Measurements from ENCODE around the gene CLN6. TPM values are rescaled to one million over a fixed set of nuclear protein-coding genes. Genes with fewer than 3 reads are reported as not detected.
"Not testable (repeated sequence)": the region's sequence is repeated elsewhere in the genome, so short reads cannot be mapped to it uniquely, and the experiment has no call there.

The CLN6 gene
- total RNA-seq, 2 donors from 2014 or later = 38.0 to 55.1 TPM

DNA sequence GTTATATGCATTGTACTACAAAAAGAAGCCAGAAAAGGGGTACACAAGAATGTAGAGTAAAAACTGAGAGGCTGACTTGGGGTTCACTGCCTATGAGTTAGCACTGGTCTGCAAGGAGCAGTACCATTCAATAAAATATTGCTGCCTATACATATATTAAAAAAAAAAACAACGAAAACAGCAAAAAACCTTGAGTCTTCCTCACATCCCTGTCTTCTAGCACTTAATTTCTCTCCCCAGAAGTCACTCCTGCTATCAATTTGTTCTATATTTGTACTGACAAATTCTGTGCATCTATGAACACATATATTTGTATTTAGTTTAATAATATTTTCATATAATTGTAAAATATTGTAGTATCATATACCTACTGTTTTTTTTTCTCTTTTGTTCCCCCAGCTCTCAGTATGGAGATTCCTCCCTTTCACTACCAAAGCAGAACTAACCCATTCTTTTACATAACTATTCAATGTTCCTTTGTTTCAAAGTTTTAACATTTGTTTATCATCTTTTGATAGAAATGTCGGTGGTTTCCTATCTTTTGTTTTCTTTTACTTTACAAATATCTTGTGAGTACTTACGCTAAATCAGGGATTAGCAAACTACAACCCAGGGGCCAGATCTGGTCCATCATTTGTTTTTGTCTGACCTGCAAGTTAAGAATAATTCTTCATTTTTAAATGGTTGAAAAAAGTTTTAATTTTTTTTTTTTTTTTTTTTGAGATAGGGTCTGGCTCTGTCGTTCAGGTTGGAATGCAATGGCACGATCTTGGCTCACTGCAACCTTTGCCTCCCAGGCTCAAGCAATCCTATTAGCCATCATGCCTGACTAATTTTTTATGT is 33.2 kb upstream of the CLN6 start:
- DNase-seq (ENCODE audit: low spot score in 2 of 2) (no peak), ATAC-seq (no peak)
- Mint-ChIP-seq H3K9me3 (no peaks in the 10 kb centered on the region), H3K36me3 (no peaks in the 10 kb centered on the region), H3K27ac (no peak overlapping the region)

DNA sequence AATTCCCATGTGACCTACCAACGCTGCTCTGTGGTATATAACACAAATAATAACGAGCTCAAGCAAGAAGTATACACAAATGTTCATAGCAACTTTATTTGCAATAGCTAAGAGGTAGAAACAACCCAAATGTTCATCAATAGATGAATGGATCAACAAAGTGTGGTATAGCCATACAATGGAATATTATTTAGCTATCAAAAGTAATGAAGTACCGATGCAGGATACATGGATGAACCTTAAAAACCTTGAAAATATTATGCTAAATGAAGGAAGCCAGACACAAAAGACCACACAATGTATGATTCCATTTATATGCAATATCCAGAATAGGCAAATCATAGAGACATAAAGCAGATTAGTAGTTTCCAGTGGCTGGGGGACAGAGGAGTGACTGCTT is 32.5 kb upstream of the CLN6 start:
- ATAC-seq (no peak), DNase-seq (ENCODE audit: low spot score in 2 of 2) (no peak)
- Mint-ChIP-seq H3K9me3 (no peaks in the 10 kb centered on the region), H3K27ac (no peak overlapping the region), H3K36me3 (no peaks in the 10 kb centered on the region)

GRCh38 chr15:68261241-68261640 is 31.7 kb upstream of the CLN6 start:
- Mint-ChIP-seq H3K36me3 (no peaks in the 10 kb centered on the region), H3K27ac (no peak overlapping the region), H3K9me3 (no peaks in the 10 kb centered on the region)
- DNase-seq (ENCODE audit: low spot score in 2 of 2) (no peak), ATAC-seq (no peak)

DNA sequence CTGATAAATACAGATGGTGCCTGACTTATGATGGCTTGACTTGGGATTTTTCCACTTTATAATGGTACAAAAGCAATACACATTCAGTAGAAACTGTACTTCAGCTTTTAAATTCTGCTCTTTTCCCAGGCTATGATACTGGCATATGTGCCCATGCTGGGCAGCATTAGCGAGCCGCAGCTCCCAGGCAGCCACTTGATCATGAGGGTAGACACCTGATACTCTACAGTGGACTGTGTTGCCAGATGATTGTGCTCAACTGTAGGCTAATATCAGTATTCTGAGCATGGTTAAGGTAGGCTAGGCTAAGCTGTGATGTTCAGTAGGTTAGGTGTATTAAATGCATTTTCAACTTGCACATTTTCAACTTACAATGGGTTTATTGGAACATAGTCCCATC is 30.4 kb upstream of the CLN6 start:
- Mint-ChIP-seq H3K36me3 (no peaks in the 10 kb centered on the region), H3K27ac (no peak overlapping the region), H3K9me3 (no peaks in the 10 kb centered on the region)
- no peak for DNase-seq (ENCODE audit: low spot score in 2 of 2)
- no peak for ATAC-seq

DNA sequence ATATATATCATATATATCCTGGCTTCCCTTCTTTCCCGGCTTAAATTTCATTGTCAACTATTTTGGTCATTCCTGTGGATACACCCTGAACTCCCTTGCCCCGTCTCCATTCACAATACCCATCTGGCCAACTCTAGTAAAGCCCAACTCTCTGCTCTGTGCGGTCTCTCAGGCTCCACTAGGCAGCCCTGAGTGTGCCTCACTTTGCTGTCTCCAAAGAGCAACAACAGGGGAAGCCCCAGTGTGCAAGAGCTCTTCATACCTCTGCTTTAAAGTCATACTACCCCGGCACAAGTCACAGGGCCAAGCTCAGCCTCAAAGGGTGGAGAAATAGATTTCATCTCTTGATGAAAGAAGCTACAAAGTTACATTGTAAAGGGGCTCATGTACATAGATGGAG is 29.2 kb upstream of the CLN6 start:
- peak; percentile 68 to 80 for ATAC-seq
- no peak for DNase-seq (ENCODE audit: low spot score in 2 of 2)
- H3K27ac Mint-ChIP-seq = no peak overlapping the region
- no peaks in the 10 kb centered on the region for H3K9me3 Mint-ChIP-seq
- H3K36me3 Mint-ChIP-seq = no peaks in the 10 kb centered on the region

DNA sequence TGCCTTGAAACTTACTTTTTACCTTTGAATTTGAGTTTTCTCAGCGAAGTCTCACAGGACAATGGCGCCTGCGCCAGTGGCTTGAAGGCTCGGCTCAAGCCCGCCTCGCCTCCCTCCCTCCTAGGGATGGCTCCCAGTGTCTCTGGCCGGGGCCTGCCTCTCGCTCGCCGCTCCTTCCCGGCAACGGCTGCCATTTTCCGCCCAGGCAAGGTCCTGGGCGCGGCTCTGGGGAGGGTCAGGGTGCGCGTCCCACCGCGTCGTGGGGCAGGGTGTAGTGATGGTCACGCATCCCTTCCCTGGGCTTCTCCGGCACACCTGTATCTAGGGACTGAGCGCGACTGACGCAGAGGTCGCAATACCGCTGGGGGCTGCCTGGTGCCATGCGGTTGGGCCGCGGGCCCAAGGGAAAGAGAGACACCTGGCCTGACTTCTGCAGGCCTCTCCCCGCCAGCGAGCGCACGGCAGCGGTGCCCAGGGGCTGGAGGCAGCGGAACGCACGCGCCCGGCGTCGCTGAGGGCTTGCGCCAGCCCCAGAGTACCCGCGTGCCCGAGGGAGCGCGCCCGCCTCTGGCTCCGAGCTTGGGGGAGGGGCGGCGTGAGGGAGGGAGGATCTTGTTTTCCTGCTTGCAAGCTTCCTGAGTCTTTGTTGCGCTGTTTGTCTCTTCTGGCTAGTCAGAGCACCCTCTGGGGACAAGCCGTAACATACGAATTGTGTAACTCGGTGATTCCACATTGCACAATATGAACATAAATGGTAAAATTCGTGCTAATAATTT is 27.3 kb upstream of the CLN6 start:
- peak; percentile 79 to 83 for ATAC-seq
- Mint-ChIP-seq H3K36me3 (no peaks in the 10 kb centered on the region), H3K9me3 (no peaks in the 10 kb centered on the region), H3K27ac (peak overlapping the region in 1 of 2 donors; percentile 87)
- peak; percentile 68 to 71 for DNase-seq (ENCODE audit: low spot score in 2 of 2)

GRCh38 chr15:68252925-68253534 is 23.5 kb upstream of the CLN6 start:
- ATAC-seq (peak; percentile 56), DNase-seq (ENCODE audit: low spot score in 2 of 2) (no peak)
- Mint-ChIP-seq H3K36me3 (no peaks in the 10 kb centered on the region), H3K27ac (no peak overlapping the region), H3K9me3 (no peaks in the 10 kb centered on the region)

- ATAC-seq (no peak), DNase-seq (ENCODE audit: low spot score in 2 of 2) (no peak)
- peaks cover 6 to 7% of the 10 kb centered on the region in 2 donors for H3K36me3 Mint-ChIP-seq
- H3K27ac Mint-ChIP-seq = no peak overlapping the region
- H3K9me3 Mint-ChIP-seq = no peaks in the 10 kb centered on the region
Observed at GRCh38 chr15:68249058-68249713, 19.7 kb upstream of the CLN6 start.

GRCh38 chr15:68244235-68244634 is 14.7 kb upstream of the CLN6 start:
- Mint-ChIP-seq H3K36me3 (peaks cover 17 to 20% of the 10 kb centered on the region in 2 donors), H3K27ac (no peak overlapping the region), H3K9me3 (peaks cover 0 to 11% of the 10 kb centered on the region in 2 donors)
- DNase-seq (ENCODE audit: low spot score in 2 of 2) (no peak), ATAC-seq (no peak)

- H3K9me3 Mint-ChIP-seq = peaks cover 0 to 11% of the 10 kb centered on the region in 2 donors
- DNase-seq (ENCODE audit: low spot score in 2 of 2) (no peak), ATAC-seq (no peak)
- peaks cover 17 to 20% of the 10 kb centered on the region in 2 donors for H3K36me3 Mint-ChIP-seq
- no peak overlapping the region for H3K27ac Mint-ChIP-seq
Observed at GRCh38 chr15:68241088-68241935, 11.8 kb upstream of the CLN6 start.

DNA sequence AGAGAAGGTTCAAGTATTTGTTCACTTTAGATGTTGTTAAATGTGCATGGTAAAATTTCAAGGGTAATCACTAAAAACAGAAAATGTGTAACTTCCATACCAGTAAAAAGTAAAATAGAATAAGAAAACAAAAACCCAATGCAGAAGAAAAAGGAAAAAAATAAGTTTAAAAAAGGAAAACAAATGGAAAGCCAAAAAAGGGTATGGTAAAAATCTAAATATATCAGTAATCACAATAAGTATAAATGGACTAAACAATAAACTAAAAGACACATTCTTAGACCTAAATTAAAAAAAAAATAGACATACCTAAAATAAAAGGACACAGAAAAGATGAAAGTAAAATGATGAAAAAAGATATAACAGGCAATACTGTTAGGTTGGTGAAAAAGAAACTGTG is 9.5 kb upstream of the CLN6 start:
- H3K27ac Mint-ChIP-seq = no peak overlapping the region
- DNase-seq (ENCODE audit: low spot score in 2 of 2) (no peak), ATAC-seq (no peak)
- peaks cover 9 to 14% of the 10 kb centered on the region in 2 donors for H3K36me3 Mint-ChIP-seq
- peaks cover 0 to 11% of the 10 kb centered on the region in 2 donors for H3K9me3 Mint-ChIP-seq

GRCh38 chr15:68235022-68235421 is 5.5 kb upstream of the CLN6 start:
- no peak overlapping the region for H3K27ac Mint-ChIP-seq
- ATAC-seq (no peak), DNase-seq (ENCODE audit: low spot score in 2 of 2) (no peak)
- H3K9me3 Mint-ChIP-seq = no peaks in the 10 kb centered on the region
- H3K36me3 Mint-ChIP-seq = no peaks in the 10 kb centered on the region

DNA sequence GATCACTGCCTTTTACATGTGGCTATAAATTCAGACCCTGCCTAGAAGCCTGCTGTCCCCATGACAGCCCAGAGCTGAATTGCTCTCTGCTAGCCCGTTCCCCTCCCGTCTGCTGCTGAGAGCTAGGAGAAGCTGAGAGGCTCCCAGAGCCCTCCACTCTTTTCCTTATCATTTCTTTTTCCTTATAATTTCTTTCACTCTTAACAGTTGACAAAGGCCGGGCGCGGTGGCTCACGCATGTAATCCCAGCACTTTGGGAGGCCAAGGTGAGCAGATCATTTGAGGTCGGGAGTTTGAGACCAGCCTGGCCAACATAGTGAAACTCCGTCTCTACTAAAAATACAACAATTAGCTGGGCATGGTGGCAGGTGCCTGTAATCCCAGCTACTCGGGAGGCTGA is 5.0 kb upstream of the CLN6 start:
- H3K9me3 Mint-ChIP-seq; H3K27ac Mint-ChIP-seq; ATAC-seq; H3K36me3 Mint-ChIP-seq; DNase-seq (ENCODE audit: low spot score in 2 of 2): not testable (repeated sequence)

- Mint-ChIP-seq H3K9me3 (no peaks in the 10 kb centered on the region), H3K27ac (no peak overlapping the region), H3K36me3 (no peaks in the 10 kb centered on the region)
- DNase-seq (ENCODE audit: low spot score in 2 of 2) (no peak), ATAC-seq (no peak)
Observed at GRCh38 chr15:68234060-68234459, 4.5 kb upstream of the CLN6 start.

DNA sequence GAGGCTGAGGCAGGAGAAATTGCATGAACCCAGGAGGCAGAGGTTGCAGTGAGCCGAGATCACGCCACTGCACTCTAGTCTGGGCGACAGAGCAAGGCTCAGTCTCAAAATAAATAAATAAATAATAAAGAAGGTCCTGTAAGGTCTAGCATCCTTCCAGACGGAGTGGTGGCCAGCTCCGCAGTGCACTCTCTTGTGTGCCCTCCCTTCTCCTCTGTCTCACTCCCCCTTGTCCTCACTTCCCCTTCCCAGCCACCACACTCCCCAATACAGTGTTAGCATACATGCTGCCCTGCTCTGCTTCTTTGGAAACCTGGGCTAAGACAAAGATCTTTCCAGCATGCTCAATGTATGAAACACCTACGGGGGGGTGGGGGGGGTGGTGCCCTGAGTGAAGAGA is 3.4 kb upstream of the CLN6 start:
- no peaks in the 10 kb centered on the region for H3K9me3 Mint-ChIP-seq
- H3K27ac Mint-ChIP-seq = no peak overlapping the region
- no peak for DNase-seq (ENCODE audit: low spot score in 2 of 2)
- peaks cover 9% of the 10 kb centered on the region in 2 donors for H3K36me3 Mint-ChIP-seq
- ATAC-seq = no peak

DNA sequence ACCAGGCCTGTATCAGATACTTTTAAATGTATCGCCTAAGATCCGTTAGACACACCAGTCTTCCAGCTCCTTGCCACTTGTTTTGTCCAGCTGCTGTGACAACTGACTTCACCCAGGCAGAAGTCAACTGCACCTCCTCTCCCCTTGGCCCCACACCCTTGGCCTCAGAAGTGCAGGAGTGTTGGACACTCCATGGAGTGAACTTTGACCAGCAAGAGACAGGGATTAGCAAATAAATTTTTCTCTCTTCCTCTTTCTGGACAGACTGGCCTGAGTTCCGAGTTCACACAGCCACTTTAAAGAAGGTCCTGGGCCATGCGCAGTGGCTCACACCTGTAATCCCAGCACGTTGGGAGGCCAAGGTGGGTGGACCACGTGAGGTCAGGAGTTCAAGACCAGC is 2.9 kb upstream of the CLN6 start:
- ATAC-seq (no peak), DNase-seq (ENCODE audit: low spot score in 2 of 2) (no peak)
- no peak overlapping the region for H3K27ac Mint-ChIP-seq
- H3K9me3 Mint-ChIP-seq = no peaks in the 10 kb centered on the region
- H3K36me3 Mint-ChIP-seq = peaks cover 9 to 13% of the 10 kb centered on the region in 2 donors

All from activated naive CD4-positive, alpha-beta T cell treated with anti-CD3 and anti-CD28 coated beads, Interleukin-2, amount 50 U/mL, for 72 hours (primary cell).